GM18499 (cell line): ENCODE results near the gene TRIP4.

Source experiments
- ATAC-seq: cut with Tn5 transposase; IDR thresholded peaks from one replicate; pipeline ENCODE4 v1.9.1; 2021; ENCODE audit warnings: moderate number of reproducible peaks; ENCODE audit not compliant: insufficient read depth, unreplicated experiment

Gene TRIP4

DNA sequence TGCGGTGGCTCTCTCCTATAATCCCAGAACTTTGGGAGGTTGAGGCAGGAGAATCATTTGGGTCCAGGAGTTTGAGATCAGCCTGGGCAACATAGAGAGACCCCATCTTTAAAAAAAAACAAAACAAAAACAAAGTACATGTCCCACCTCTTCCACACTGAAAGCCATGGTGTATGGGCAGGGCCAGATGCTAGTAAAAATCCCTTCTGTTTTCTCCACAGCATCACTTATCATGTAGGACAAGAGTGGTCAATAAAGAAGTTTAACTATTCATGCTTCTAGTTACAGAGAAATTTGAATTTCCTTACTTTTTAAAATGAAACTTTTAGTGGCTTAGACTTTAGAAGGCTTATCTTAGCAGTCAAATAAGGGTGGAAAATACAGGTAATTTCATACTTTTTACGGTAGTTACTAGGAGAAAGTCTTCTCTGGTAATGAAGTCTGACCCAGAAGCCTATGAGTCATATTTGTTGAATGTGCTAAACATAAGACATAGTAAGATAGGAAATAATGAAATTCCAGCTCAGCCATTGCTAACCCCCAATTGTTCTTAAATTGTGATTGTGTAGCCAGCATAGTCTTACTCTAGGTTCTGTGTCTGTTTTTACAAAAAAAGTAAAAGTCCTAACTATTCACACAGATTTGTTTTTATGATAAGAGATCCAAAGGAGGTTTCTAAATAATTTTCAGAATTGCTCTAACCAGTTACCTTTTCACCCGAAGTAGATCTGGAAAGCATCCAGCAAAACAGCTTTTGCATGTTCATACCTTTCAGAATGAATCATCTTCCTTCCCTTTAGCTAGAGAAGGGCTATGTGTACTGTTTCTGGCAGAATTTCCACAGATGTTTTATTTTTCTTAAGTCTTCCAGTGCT, 56.3 kb downstream of the TRIP4 start:
- ATAC-seq, result no peak

DNA sequence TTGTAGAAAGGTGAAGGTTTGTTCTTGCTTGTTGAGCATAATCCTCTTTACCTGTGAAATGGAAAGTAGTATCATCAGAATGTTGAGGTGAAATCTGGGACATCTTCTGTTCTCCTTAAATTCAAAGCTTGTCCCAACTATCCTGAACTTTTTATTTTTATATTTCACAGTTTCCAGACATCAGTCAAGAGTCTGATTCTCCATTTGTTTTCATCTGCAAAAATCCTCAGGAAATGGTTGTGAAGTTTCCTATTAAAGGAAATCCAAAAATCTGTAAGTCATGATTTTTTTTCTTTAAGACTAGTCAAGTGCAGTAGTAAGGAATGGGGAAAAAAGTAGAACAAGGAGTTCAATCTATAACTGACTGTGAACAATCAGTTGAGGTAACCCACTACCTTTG, 57.2 kb downstream of the TRIP4 start:
- ATAC-seq, result no peak

- no peak for ATAC-seq
Measured at GRCh38 chr15:64447536-64448315, 60.1 kb downstream of the TRIP4 start.

DNA sequence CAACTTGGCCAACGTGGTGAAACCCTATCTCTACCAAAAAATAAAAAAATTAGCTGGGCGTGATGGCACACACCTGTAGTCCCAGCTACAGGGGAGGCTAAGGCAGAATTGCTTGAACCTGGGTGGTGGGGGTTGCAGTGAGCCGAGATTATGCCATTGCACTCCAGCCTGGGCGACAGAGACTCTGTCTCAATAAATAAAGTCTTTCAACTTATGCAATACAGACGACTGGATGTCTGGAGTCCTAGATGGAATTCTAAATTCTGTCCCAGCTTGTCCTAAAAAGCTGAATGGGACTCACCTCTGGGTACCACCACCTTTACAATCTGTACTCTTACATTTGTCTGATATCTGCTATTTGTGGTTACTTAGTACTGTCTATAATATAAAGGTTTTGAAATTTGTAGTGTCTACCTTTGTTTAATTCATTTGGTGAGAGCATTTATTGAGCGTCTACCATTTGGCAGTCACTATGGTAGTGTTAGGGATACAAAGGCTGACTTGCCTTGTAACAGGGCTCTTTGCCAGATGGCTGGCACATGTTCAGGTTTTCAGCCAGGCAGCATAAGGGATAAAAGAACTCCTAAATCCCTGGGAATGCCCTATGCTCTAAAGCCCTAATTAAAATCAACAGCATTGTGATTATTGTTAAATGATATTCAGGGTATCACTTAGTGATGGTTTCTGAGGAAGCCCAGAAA, 65.5 kb downstream of the TRIP4 start:
- ATAC-seq, result no peak

DNA sequence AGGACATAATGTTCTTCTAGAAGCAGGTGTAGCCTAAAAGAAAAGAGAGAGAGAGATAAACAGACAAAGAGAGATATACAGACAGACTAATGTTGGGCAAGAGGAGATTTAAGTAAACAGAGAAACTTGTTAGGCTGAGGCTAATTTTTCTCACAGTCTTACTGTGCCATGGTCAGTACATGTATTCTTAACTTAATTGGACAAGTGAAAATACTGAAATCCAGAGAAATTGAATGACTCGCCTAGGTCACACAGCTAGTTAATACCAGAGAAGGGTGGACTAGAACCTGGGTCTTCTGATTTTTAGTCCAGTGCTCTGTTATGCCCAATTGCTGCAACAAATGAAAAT, 66.0 kb downstream of the TRIP4 start:
- ATAC-seq, result no peak

- ATAC-seq, result no peak
Measured at GRCh38 chr15:64454282-64454681, 66.6 kb downstream of the TRIP4 start.

- no peak for ATAC-seq
Measured at GRCh38 chr15:64455961-64456371, 68.3 kb downstream of the TRIP4 start.

- no peak for ATAC-seq
Measured at GRCh38 chr15:64456634-64457108, 69.0 kb downstream of the TRIP4 start.

GRCh38 chr15:64459066-64459781, 71.6 kb downstream of the TRIP4 start:
- ATAC-seq, result no peak

GRCh38 chr15:64460206-64460723, 72.6 kb downstream of the TRIP4 start, which contains the start of gene ZNF609:
Gene ZNF609, plus strand, starts transcription at chr15:64460578. Its CDS starts 38,842 bp downstream, at chr15:64499420.
- ATAC-seq, result no peak

DNA sequence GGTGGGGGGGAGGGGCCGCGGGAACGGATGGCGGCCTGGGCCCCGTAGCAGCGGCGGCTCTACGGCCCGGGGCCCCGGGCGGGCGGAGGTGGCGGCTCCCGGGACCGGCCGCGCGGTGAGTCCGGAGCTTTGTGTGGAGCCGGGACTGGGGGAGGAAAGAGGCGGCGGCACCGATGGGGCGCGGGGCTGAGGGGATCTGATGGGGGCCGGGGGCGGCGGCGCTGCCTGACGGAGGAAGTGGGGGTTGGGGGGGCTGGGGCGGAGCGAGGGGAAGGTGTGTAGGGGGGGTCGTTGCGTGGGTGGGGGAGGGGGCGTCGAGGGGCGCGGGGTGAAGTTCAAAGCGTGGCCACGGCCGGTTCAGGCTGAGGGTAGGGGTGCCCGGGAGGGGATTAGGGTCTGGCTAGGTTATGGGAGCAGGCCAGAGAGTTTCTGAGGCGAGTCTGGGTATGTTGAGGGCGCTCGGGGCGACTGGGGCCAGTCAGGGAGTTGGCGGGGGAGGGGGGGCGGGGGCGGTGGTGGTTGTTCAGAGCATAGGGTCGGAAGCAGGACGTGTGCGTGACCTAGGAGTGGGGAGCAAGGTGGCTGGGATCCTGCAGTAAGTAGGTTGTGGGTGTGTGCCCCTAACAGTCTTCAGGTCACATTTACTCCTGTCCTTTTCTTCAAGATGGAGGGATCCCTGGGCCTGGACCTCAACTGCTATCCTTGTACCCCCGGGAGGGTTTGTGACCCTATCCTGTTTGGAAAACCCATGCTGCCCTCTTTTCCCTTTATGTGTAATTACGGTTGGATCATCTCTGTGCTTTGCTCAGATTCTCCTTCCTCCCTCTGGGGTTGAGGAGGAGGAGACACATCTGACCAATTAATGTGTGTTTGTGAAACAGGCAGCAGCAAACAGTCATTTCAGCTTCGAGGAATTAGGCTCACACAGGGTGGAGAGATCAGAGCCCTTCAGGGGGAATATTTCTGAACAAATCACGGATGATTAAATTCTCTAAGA, 73.4 kb downstream of the TRIP4 start:
- no peak for ATAC-seq

DNA sequence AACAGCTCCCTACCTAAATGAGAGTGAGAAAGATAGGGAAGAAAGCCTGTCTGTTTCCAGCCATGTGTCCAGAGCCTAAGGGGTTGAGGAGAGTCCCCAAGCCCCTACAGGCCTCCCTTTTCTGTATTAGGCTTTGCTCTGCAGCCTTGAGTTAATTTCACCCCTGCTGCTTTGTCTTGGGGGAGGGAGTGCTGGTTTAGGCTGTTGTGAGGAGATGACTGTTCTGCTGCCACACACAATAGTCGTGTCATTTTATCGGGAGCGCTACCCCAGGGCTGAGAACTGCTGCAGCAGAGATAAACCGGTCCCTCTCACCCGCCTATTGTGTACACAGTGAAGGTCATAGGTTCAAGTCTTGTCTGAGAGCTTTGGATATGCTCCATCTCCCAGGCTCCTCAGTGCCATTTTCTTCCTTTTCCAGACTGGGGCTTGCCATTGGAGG, 74.1 kb downstream of the TRIP4 start:
- ATAC-seq, result no peak

DNA sequence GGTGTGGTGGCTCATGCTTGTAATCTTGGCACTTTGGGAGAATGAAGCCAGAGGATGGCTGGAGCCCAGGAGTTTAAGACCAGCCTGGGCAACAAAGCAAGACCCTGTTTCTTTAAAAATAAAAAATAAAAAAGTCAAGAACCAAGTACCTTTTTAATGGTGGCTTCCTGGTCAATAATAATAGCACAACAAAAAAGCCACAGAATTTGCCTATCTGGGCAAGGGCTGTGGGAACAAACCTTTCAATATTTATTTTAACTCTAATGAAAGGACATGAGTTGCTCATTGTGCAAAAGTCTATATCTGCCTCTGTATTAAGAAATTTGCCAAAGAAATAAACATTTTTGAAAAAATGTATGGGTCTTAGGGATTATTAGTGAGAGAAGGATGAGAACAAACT, 74.9 kb downstream of the TRIP4 start:
- ATAC-seq, result no peak

DNA sequence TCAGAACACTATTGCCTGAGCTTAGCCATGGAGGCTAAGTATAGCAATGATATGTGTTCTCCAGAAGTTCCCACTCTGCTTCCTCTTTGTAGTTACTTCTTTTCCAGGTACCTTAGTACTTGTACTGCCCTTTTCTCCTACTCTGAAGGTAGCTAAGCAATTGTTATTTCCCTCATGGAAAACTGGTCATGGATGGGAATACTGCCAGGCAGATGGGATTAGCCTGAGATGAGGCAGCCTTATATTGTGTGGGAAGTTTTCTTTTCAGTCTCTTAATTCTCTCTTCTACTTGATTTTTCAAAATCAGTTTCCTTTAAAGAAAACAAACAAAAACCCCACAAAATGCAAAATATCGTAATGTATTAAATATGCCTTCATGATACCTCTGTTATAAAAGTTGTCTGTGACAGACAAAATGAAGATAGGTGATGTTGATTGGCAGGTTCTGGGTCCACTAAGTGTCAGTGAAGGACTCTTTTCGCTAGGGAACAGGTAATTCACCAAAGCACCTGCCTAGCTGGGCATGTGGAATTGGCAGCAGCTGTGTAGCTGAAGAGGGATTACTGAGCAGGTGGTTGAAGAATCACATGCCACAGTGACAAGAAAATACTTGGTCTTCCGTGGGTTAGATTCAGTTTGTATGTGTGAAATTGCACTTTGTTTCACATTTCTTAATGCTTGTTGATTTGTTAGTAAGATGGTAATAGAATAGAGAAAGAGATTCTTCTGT, 76.8 kb downstream of the TRIP4 start:
- ATAC-seq, result no peak

DNA sequence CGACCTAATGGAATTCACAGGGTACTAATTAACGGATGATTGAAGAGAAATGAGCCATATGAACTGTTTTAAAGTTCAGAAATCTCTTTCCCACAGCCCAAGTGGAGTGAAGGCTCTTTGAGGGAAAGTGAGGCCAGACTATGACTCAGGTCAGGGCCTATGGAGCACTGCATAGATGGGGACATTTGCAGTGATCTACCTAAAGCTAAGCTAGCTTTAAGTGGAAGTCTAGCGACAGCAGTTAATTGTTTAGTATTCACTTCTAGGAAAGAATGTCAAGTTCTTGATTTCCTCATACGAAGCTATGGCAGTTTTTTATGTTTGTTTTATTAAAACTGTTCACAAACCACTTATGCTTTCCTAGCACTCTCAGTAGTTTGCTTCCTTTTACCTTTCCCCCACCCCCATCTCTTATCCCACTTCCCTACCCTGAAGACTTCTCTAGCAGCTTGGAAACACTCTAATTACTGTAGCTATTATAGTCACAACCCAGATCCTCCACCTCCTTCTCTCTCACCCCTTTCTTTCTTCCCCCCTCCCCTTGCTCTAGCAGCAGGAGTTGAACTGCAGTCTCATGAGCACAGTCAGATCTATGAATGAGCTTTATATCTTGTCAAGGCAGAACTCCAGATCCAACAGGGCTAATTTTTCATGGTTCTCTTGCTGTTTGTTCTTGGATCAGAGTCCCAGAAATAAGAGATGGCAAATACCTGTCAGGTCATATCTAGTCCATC, 78.9 kb downstream of the TRIP4 start:
- no peak for ATAC-seq

DNA sequence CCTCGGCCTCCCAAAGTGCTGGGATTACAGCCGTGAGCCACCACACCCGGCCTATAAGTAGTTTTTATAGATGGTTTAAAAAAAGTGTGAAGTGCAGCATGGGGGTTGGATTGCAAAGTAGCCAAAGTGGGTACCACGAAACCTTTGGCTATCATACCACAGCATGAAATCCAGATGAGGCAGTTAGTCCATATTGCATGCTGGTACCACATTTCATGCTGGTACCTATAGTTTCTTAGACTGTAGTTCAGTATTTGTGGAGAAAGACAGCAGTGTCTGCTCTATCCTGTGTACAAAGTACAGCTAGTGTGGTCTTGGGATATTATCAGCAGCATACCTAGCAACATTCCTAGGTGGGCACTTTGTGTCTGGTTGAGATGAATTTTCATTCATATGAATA, 84.5 kb downstream of the TRIP4 start:
- no peak for ATAC-seq

DNA sequence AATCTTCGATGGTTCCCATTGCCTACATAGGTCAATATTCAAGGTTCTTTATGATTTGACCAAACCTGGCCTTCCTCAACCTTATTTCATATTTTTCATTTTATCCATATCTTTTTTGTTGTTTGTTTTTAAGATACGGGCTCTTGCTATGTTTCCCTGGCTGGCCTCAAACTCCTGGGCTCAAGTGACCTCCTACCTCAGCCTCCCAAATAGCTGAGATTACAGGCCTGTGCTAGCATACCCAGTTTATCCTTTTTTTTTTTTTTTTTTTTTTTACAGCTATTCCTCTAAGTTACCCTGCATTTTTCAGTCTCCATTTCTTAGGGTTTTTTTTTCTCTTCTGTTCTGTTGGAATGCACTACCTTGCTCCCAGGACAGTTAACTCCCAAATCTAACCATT, 87.2 kb downstream of the TRIP4 start:
- ATAC-seq, result no peak
